ENCODE results near the gene ABCA4.
"Not testable (repeated sequence)": the region's sequence is repeated elsewhere in the genome, so short reads cannot be mapped to it uniquely, and the experiment has no call there.

DNA sequence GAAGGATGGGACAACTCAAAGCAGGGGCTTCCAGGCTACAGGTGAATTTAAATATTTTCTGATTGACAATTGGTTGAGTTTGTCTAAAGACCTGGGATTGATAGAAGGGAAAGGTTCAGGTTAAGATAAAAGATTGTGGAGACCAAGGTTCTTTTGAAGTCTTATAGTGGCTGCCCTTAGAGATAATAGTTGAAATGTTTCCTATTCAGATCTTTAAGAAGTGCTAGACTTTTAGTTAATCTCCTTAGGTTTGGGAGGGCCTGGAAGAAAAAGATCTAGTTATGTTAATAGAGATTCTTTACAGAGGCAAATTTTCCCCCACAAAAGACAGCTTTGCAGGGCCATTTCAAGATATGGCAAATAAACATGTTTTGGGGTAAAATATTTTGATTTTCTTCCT, 28.2 kb upstream of the ABCA4 start:
- TF ChIP-seq, protein P1, sequence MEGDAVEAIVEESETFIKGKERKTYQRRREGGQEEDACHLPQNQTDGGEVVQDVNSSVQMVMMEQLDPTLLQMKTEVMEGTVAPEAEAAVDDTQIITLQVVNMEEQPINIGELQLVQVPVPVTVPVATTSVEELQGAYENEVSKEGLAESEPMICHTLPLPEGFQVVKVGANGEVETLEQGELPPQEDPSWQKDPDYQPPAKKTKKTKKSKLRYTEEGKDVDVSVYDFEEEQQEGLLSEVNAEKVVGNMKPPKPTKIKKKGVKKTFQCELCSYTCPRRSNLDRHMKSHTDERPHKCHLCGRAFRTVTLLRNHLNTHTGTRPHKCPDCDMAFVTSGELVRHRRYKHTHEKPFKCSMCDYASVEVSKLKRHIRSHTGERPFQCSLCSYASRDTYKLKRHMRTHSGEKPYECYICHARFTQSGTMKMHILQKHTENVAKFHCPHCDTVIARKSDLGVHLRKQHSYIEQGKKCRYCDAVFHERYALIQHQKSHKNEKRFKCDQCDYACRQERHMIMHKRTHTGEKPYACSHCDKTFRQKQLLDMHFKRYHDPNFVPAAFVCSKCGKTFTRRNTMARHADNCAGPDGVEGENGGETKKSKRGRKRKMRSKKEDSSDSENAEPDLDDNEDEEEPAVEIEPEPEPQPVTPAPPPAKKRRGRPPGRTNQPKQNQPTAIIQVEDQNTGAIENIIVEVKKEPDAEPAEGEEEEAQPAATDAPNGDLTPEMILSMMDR (IDR thresholded peaks at IDR 0.05): not testable (repeated sequence)
- TF ChIP-seq POLR2A (IDR thresholded peaks at IDR 0.05): not testable (repeated sequence)

Data from stomach (tissue), 4 donors.